GM19463 (cell line): ENCODE results near the gene DHX15.
"Not testable (repeated sequence)": the region's sequence is repeated elsewhere in the genome, so short reads cannot be mapped to it uniquely, and the experiment has no call there.

Experiments
- ATAC-seq: cut with Tn5 transposase; IDR thresholded peaks from one replicate; pipeline ENCODE4 v1.9.1; 2021; ENCODE audit warnings: mild to moderate bottlenecking, moderate library complexity; ENCODE audit not compliant: unreplicated experiment

Gene DHX15

DNA sequence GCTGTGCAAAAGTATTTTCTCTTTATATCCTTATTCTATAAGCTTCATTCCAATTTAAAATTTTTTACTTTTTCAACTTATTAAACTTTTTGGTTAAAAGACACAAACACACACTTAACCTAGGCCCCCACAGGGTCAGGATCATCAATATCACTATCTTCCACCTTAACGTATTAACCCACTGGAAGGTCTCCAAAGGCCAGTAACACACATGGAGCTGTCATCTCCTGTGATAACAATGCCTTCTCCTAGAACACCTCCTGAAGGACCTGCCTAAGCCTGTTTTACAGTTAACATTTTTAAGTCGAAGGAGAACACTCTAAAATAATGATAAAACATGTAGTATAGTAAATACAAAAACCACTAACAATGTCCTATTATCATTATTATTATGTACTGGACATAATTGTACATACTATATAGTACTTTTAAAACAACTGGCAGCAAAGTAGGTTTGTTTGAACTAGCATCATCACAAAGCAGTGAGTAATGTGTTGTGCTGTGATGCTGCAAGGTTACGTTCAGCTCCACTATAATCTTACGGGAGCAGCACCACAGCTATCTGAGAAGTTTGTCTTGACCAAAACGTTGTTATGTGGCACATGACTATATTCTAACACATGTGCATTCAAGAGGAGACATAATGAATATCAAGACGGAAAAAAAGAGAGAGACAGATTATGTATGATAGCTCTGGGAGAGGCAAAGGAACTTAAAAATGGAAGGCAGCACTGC lies 33.7 kb downstream of the DHX15 start:
- no peak for ATAC-seq

DNA sequence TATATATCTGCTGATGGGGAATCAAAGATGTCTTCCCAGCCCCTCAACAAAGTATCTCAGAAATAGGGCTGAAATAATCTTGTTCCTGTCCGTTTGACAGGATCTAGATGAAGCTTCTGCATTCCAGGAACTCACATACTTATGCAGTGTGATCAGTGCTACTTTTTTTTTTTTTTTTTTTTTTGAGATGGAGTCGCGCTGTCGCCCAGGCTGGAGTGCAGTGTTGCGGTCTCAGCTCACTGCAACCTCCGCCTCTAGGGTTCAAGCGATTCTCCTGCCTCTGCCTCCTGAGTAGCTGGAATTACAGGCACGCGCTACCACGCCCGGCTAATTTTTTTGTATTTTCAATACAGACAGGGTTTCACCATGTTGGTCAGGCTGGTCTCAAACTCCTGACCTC lies 36.4 kb downstream of the DHX15 start:
- no peak for ATAC-seq

DNA sequence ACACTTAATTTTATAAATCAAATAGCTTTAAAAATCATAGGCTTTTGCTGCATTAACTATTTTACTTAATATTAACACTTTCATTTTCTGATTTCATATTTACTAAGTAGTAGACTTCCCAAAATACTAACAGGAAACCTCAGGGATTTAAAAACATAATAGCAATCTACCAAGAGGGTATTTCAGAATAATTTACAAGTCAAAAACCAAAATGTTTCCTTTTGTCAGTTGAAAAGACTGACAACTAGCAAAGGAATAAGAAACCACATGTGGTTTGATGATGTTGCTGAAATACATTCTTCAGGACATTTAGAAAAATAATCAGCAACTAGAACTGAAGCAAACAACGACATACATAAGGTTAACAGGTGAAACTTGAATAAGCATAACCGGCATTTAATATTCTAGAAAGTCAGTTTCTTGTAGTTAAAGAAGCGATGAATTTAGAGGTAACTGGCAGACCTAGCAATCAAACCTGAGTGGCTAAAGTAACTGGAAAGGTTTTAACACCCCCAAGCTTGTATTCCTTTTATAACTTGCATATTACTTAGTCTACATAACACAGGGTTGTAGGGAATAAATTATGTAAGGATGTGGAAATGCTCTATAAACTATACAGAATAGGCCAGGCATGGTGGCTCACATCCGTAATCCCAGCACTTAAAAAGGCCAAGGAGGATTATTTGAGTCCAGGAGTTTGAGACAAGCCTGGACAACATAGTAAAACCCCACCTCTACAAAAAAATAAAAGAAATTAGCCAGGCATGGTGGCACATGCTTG lies 40.0 kb downstream of the DHX15 start:
- ATAC-seq = no peak

DNA sequence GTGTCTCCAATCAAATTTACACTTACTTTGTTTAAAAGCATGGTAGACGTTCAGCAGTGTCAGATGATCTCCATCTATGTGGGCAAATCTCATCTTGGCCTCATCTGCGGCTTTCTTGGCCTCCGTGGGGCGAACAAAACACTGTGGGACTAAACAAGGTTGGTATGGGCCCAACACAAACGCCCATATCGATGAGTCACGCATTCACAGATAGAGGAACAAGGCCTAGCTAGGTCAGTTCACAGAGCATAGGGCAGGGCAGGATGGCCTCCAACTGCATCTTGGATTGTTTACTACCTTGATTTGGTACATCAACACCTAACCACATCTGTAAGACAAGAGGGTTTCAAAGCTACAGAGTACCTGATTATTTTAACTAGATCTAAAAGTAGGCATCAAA lies 47.3 kb downstream of the DHX15 start:
- ATAC-seq = no peak

DNA sequence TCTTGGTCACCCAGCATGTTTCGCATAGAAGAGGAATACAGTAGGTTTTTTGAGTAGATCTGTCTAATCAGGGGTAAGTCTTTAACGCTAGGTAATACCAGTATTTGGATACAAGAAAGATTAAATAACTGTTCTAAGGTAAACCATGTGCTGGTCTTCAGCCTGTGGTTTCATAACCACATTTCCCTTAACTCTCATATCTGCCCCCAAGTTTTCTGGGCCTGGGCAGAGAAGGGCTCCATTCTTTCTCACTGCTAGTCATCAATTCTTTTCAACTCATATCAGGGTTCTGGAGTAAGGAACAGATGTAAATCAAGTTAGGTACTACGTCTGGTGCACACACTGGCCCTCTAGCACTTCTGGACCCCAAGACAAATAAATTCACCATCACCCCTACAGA lies 49.0 kb downstream of the DHX15 start:
- ATAC-seq = no peak

DNA sequence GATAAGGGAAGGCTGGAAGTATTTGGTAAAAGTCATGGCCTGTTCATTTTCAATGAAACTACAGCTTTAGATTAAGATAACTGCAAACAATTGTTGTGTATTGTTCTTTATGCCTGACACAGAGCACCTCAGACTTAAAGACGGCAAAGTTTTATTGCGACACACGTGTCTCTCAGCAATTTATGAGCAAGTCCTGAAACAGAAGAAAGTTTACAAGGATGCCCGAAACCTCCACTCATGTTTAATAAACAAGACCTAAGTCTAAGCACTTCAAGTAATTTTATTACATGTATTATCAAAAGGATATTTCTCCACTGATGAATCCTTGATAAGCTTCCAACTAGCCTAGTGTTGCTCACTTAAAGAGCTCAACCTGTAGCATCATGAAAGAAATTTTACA lies 51.0 kb downstream of the DHX15 start:
- ATAC-seq = no peak

DNA sequence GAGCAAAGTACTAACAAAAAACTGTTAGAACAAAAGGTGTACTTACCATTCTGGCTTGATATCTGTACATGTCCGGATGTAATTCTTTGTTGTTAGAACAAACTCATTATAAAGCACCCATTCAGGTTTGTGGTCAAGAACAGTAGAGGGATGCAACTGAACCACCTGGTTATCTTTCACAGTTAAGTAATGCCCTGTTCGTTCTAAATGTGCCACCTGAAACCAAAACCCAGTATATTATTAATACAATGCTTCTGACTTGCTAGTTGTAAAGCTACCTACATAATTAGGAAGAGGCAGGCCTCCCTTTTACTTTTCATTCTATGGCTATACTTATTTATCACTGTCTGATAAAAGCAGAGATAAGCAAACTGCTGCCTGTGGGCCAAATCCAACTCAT lies 54.8 kb downstream of the DHX15 start:
- ATAC-seq = peak; percentile 93

DNA sequence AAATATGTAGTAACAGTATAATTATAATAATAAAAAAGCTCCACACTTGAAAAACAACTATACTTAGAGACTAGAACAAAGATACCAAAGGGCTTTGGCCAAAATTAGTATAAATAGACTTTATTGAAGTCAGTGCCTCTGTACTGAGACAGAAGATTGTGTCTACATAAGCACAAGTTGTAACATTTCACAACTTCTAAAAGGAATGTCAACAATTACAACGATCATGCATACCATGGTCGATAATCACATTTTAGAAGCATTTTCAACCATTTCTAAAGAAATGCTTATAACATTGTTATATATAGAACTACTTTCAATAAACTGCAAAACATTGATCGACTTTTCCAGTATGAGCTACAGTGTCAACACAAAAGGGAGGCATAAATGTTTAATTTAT lies 57.0 kb downstream of the DHX15 start:
- ATAC-seq = no peak

DNA sequence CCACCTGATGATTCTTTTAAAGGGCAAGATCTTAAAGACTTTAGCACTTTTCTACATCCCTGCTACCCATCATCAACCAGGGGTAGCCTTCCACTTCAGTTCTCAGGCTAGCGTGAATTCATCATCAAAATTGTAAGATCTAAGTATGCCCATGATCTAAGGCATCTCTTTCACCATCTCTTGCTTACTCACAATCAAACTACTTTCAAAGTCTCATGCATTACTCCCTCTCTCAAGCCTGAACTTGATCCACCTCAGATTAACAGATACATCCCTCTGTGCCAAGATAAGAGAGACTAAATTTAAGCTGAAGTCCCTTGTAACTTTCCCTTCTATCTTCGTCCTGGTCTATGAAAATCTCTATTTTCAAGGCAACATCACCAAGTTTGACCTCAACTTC lies 62.8 kb downstream of the DHX15 start:
- no peak for ATAC-seq

DNA sequence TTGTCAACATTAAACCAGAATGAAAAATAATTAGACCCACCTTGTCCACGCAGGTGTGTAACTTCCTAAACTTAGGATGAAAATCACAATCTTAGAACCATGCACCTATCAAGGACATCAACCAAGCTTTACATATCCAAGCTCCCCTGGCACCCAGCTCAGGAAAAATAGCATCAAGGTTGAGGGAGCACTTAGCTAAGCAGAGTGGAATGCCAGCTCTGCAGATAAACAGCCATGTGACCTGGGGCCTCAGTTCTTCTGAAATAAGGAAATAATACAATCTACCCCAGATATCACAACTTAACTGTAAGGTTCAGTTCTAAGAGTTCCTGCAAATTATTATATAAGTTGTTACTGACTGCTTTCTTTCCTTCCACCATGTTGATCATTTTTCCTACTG lies 64.7 kb downstream of the DHX15 start:
- no peak for ATAC-seq

DNA sequence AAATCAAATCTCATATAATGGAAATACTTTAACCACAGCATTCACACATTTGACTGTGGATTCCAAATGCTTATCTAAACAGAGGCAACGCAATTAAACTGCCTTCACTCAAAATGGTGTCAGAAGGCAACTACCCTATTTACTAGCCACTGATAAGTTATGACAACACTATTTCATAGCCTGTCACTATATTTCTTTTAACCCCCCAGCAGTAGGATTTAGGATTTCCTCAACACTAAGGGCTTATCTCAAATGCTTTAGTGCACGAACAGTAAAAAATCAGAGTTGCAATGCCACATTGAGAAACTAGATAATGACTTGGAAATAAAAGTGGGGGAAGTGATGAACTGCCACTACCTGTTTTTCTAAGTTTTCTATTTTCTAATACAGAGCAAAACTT lies 66.7 kb downstream of the DHX15 start:
- ATAC-seq = no peak

DNA sequence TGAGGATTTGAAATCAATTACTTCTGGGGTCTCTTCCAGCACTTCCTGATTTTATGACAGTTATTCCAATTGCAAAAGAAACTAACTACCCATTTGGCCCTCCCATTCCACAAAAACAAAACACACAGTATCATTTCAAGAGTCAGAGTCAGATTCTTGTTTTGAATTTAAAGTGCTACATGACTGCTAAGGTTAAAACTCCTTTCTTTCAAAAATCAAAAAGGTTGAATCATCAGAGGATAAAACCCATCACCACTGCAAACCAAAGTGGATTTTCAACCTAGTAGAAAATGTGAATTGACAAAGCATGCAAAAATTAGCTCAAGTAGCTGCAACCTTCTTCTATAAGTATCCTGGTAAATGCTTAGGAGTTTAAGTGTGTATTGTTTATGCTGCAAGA lies 67.4 kb downstream of the DHX15 start:
- no peak for ATAC-seq

DNA sequence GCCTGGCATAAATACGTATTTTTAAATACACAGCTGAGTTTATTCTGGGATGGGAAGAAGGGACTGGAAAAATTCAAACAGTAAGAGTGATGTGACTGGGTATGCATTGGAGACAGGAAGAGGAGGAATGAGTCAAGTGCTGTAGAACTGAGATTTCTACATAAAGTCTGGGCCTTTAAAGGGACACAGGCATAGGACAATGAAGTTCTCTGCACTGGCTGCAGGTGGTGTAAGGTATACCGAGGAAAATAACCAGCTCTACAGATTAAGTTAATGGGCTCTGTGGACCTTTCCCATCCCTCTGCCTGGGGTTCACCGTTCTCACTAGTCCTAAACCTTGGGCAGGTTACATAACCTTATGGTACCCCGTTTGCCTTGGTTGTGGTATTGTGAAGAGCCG lies 68.7 kb downstream of the DHX15 start:
- no peak for ATAC-seq

DNA sequence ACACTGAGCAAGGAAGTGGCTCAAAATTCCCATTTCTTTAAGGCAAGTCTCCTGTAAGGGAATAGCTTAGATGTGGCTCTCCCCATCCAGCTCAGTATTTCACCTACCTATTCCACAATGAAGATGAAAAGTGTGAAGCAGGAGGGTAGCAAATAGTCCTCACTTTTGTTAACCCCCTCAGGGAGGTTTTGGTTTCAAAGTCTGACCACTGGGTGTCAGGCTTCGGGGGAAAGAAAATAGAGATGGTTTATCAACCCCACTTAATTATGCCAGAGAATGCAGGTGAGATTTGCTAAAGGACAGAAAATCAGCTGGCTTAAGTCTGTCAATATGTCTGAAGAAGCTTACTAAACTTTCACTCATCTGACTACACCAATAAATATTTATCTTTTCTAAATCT lies 69.5 kb downstream of the DHX15 start:
- ATAC-seq = no peak

DNA sequence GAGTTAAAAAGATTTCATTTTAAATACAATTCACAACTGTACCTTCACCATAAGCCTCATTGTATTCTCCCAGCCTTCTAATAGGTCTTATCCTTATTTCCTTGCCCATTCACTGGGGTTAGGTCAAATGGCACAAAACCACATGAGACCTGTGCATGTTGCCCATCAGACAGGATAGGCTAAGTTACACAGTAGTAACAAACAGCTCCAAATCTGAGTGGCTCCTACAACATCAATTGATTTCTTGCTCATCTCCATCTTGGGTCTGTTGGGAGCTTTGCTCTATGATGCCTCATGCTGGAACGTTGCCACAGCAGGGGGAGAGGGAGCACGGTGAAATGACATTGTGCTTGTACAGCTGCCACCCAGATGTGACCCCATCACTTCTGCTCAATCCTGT lies 70.6 kb downstream of the DHX15 start:
- ATAC-seq = no peak

DNA sequence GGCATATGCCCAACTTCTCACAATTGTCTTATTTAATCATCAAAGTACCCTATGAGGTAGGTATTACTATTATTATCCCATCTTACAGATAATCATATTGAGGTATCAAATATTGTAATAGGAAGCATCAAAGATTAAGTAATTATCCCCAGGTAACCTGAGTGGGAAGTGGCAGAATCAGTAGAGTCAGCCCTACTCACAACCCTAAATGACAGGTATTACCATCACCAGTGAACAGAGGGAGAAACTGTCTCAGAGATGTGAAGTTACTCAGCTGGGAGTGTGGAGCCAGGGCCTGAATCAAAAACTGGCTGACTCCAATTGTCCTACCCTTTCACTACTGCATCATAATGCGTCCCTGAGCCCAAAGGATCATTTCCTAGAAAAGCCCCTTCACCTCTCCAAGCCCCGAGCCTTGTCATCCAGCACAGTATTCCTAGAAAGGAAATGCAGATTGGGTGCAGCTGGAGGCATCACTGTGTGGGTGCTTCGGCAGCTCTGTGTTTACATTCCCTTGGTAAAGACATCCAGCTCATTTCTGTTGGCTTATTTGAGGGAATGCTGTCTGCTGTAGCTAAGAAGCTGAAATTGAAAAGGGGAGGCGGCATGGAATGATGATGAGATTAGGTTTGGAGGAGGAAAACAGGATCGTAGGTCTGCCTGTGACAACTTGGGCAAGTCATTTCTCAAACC lies 72.8 kb downstream of the DHX15 start:
- ATAC-seq = no peak

DNA sequence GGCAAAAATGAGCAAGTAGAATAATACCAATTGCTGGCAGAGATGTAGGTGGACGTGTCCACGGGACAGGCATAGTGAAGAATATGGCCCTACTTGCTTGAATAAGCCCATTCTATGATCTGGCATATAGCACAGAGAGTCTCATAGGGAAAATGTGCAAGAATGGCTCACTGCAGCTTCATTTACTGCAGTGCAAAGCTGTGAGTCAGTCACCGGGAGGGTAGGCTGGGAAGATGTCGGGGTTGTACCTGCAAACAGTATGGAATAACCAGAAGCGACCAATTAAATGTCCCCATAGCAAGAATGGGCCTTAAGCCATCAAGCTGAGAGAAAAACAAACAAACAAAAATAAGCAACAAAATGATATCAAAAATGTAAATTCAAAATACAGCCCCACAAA lies 74.3 kb downstream of the DHX15 start:
- no peak for ATAC-seq

DNA sequence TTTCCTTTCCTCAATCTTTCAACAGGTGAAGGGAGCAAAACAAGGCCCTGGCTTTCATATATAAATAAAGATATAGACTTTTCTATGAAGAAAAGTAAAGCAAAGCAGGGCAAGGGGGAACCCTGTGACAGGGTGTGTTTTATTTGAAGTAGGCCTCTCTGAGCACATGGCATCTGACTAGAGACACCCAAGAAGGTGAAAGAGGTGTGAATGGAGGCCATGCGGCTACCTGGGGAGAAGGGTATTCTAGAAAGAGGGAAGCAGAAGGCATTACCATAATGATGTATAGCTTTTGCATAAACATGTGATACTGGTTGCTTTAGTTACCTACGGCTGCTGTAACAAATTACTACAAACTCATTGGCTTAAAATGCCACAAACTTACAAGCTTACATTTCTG lies 75.8 kb downstream of the DHX15 start:
- ATAC-seq = no peak

DNA sequence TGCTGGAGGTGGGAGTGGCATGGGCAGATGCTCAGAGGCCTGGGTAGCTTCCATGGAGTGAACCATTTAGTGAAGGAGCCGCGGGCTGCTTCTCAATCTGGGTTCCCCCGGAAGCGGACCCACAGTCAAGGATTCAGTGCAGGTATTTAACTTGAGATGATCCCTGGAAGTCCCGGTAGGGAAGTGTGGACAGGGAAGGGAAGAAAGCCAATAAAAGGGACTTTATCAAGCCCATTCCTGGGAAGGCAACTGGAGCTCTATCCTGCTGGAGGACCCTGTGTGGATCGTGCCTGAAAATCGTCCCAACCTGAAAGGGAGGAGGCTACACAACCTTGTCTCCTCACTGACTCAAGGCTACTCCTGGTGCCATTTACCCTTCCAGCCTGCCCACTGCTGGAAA lies 76.9 kb downstream of the DHX15 start:
- no peak for ATAC-seq

DNA sequence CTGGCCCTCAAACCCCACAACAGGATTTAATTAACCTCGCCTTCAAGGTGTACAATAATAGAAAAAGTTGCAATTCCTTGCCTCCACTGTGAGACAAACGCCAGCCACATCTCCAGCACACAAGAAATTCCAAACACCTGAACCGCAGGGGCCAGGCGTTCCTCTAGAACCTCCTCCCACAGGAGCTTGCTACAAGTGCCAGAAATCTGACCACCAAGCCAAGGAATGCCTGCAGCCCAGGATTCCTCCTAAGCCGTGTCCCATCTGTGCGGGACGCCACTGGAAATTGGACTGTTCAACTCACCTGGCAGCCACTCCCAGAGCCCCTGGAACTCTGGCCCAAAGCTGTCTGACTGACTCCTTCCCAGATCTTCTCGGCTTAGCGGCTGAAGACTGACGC lies 81.3 kb downstream of the DHX15 start:
- ATAC-seq = not testable (repeated sequence)

DNA sequence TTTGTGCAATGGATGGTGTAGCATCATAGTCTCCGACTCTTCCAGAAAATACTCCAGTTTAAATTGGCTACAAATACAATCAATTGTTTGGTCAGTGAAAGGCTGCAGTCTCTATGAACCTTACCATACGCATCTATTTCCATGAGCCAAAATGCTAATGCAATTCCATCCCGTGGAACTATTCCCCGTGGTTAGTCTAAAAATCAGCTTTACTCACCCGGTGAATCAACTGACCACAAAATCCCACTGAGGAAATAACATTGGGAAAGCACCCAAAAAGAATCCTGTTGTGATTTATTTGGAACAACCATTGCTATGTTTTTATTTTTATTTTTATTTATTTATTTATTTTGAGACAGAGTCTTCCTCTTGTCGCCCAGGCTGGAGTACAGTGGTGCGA lies 87.1 kb downstream of the DHX15 start:
- no peak for ATAC-seq

DNA sequence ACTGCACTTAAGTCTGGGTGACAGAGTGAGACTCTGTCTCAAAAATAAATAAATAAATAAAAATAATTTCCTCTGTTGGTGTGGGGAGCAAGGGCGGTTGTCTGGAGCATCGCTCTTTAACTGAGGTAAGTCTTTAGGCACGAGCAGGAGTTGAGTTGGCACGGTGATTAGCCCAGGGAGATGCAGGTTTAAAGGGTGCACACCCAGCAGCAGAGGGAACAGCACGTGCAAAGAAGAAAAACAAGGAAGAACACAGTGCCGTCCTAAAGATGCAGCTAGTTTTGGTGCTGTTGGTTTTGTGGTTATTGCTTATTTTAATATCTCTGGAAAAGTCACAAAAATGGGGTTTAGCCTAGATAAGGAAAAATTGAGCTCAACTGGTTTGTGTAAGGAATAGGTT lies 87.8 kb downstream of the DHX15 start:
- ATAC-seq = no peak
